ENCODE measurements around the gene DEAF1.

- TF ChIP-seq CTCF (IDR thresholded peaks at IDR 0.05) (no peak), POLR2A (IDR thresholded peaks at IDR 0.05) (no peak), POLR2AphosphoS5 (IDR thresholded peaks at IDR 0.05) (no peak), EP300 (IDR thresholded peaks at IDR 0.05) (no peak)
These were observed 27.4 kb upstream of the DEAF1 start for GRCh38 chr11:722346-722811.

All from suprapubic skin (tissue), 4 donors.